Measurements from ENCODE around the gene EPS15.
"Not testable (repeated sequence)": the region's sequence is repeated elsewhere in the genome, so short reads cannot be mapped to it uniquely, and the experiment has no call there.

EPS15 gene

GRCh38 chr1:51422367-51423072 is 96.5 kb downstream of the EPS15 start:
- no peak for DNase-seq

GRCh38 chr1:51421964-51422363 is 97.1 kb downstream of the EPS15 start:
- no peak for DNase-seq

DNA sequence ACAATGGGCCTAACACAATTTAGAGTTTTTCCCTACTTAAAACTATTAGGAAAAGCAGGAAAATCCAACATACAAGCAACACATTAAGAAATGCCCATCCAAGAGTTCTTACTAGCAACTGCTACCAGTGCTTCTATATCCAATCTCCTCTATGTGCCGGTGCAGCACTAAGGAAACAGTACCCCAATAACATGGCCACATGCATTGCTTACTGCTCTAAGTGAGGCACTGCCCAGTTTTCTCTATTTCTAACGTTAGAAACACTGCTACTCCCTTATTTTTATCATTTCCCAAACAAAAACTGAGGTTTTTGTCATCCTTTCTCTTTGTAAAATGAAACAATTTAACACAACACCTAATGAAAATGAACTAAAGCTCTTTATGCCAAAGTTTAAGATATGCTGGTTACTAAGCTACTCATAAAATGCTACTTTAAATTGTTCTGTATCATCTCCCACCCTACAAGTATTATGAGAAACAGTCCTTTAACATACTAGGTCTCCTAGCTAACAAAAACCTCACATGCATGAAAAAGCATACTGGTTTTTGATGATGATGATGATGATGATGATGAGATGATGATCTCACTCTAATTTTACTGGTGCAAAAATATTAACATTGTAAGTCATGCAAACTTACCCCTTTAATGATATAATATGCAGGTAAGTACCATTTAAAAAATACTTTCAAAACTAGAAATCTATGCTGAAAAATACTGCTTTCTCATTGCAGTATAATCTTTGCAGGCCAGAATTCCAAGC is 98.0 kb downstream of the EPS15 start:
- no peak for DNase-seq

GRCh38 chr1:51418384-51418959 is 100.6 kb downstream of the EPS15 start:
- DNase-seq = no peak

DNA sequence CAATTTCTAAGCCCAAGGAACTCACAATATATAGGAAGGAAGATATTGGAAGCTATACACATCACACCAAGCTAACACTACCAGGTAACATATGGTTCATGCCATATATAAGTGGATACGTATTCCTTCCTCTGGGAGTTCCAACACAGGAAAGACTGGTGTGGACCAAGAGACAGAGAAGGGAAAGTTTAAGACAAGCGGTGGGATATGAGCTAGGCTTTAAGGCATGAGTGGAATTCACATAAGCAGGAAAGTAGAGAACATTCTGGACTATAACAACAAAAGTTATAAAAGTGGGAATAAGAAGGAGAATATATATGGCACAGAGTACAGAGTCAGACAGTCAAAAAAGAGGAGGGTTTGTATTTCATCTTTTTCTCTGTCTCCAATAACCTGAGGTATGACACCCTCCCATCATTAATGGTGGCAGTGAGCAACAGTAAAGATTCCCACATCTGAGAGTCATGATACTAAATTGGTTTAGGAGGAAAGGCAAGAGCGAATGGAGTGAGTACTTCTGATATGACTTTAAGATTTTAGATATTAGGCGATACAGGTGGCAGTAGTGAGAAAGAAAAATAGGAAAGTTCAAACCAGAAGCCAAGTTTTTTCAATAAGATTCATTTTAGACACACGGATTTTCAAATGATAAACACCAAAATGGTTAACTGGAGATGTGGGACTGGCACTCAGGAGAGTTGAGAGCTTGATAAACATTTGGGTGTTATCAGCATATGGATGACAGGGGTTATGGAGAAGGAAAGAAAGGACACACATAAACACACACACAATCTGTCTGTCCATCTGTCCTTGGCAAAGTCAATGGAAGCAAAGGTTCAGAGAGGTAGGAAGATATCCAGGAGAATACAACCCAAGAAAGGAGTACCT is 101.3 kb downstream of the EPS15 start:
- no peak for DNase-seq

GRCh38 chr1:51416910-51417309 is 102.2 kb downstream of the EPS15 start:
- DNase-seq = no peak

DNA sequence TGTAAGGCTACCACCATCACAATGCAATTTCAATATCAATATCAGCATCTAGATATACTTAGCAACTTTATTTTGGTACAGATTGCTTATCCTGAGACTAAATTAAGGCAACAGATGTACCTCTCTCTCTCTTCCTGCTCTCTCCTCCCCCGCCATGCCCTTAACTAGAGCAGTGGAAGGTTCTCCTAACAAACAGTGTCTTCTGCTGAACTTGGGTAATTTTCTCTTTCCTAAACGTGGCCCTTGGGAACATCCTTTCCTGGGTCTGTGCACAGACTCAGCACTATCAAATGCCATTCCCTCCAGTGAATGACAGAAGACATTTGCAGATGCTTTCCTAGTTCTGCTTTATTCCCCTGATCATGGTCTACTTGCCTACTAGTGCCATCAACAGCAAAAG is 103.1 kb downstream of the EPS15 start:
- no peak for DNase-seq

DNA sequence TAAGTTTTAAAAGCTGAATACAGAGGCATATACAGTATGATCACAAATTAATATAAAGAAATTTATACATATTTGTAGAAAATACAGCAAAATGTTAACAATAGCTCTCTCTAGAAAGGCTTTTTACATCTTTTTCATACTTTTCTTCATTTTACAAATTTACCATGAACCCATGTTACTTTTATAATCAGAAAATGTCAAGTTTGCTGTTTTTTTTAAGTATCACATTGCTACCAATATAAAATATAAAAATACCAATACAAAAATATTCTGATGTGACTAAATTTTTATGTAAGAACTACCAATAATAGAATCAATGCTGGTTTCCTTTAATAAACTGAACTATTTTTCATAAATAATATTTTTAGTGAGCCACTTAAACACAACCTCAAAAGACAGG is 104.3 kb downstream of the EPS15 start:
- no peak for DNase-seq

DNA sequence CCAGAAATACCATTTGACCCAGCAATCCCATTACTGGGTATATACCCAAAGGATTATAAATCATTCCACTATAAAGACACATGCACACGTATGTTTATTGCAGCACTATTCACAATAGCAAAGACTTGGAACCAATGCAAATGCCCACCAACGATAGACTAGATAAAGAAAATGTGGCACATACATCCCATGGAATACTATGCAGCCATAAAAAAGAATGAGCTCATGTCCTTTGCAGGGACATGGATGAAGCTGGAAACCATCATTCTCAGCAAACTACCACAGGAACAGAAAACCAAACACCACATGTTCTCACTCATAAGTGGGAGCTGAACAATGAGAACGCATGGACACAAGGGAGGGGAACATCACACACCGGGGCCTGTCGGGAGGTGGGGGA is 107.2 kb downstream of the EPS15 start:
- DNase-seq = not testable (repeated sequence)

- no peak for DNase-seq
Measured at GRCh38 chr1:51410568-51411460, 108.3 kb downstream of the EPS15 start.

GRCh38 chr1:51409755-51410541 is 109.1 kb downstream of the EPS15 start:
- not testable (repeated sequence) for DNase-seq

DNA sequence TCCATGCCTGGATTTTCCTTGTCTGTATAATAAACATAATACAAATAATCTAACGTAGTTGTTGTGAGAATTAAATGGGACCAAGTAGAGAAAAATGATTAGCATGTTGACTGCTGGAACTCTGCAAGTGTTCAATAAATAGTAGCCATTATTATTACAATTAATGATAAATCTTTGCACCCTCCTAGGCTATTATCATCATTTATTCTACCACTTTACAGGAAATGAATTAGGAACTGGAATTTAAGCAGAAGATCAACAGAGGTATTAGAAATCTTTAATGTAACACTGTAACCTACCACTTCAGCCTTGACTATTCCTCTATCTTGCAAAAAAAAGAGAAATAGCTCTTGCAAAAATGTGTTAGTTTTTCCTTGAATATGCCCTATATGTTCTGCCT is 126.8 kb downstream of the EPS15 start:
- DNase-seq = no peak

DNA sequence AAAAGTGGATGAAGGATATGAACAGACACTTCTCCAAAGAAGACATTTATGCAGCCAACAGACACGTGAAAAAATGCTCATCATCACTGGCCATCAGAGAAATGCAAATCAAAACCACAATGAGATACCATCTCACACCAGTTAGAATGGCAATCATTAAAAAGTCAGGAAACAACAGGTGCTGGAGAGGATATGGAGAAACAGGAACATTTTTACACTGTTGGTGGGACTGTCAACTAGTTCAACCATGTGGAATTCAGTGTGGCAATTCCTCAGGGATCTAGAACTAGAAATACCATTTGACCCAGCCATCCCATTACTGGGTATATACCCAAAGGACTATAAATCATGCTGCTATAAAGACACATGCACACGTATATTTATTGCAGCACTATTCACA is 128.4 kb downstream of the EPS15 start:
- DNase-seq = not testable (repeated sequence)

DNA sequence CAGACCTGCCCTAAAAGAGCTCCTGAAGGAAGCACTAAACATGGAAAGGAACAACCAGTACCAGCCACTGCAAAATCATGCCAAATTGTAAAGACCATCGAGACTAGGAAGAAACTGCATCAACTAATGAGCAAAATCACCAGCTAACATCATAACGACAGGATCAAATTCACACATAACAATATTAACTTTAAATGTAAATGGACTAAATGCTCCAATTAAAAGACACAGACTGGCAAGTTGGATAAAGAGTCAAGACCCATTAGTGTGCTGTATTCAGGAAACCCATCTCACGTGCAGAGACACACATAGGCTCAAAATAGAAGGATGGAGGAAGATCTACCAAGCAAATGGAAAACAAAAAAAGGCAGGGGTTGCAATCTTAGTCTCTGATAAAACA is 131.8 kb downstream of the EPS15 start:
- DNase-seq = not testable (repeated sequence)

DNA sequence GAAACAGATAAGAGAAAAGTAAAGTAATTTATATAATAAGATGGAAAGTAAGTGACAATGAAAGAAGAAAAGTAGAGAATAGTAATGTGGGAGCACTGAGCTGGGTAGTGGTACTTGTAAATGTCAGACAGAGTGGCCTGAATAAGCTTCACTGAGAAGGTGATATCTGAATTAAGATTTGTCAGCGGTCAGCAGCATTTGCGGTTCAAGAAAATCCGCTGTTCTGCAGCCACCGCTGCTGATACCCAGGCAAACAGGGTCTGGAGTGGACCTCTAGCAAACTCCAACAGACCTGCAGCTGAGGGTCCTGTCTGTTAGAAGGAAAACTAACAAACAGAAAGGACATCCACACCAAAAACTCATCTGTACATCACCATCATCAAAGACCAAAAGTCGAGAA is 132.8 kb downstream of the EPS15 start:
- DNase-seq = not testable (repeated sequence)

GRCh38 chr1:51385776-51386175 is 133.3 kb downstream of the EPS15 start:
- DNase-seq = no peak

- DNase-seq = no peak
Measured at GRCh38 chr1:51381964-51382363, 137.1 kb downstream of the EPS15 start.

DNA sequence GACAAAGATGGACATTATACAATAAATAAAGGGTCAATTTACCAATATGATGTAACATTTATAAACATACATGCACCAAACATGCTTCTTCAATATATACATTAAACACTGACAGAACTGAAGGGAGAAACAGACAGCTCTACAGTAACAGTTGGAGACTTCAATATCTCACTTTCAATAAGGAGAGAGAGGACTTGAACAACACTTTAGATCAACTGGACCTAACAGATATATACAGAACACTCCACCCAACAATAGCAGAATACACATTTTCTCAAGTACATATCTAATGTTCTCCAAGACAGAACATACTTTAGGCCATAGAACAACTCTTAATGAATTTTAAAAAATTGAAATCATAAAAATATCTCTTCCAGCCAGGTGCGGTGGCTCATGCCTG is 138.1 kb downstream of the EPS15 start:
- DNase-seq = no peak

DNA sequence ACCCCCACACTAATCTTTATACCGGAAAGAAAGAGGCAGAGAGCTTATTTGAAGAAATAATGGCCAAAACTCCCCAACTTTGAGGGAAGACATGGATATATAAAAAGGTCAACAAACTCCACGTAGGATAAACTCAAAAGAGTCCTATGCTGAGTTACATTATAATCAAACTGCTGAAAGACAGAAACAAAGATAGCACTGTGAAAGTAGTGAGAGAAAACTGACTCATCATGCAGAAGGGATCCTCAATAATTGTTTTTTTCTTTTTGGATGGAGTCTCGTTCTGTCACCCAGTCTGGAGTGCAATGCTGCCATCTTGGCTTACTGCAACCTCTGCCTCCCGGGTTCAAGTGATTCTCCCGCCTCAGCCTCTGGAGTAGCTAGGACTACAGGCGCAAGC is 140.2 kb downstream of the EPS15 start:
- no peak for DNase-seq

DNA sequence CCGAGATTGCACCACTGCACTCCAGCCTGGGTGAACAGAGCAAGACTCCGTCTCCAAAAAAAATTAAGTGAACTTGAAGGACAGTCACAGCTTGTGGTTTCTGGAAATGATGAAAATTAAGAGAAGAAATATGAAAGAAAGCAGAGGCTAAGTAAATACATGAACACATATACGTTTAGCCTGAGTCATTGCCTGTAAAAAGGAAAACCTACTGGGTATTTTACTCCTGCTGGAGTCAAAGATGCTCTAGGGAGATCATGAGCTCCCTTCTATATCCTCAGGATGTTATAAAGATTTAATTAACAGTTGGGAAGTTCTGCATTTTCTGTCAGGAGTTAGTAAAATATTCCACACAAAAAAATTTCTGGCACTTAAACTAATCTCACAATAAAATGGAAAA is 145.2 kb downstream of the EPS15 start:
- DNase-seq = no peak

- no peak for DNase-seq
Measured at GRCh38 chr1:51372561-51372960, 146.5 kb downstream of the EPS15 start.
